Kidney (tissue), 14 donors: Measurements from ENCODE around the gene KCTD5. TPM values are rescaled to one million over a fixed set of nuclear protein-coding genes. Genes with fewer than 3 reads are reported as not detected.
A peak's percentile ranks its signal among the peaks of the same experiment; 100 is the strongest.

ENCODE experiments used
- DNase-seq, 5 donors: peaks; one replicate each; pipeline ENCODE4 v3.0.0-alpha.2; 2013 to 2020
- FAIRE-seq: peaks from 2 replicates; lab custom pipeline; 2012; peaks lifted over from hg19 to GRCh38; lab: Jason Lieb, UNC
- H3K27ac ChIP-seq, 2 donors: one replicate each; pipeline ENCODE4 v1.7.0; 2013; ENCODE audit warnings: low read depth in 2 of 2, low read length in 2 of 2, inconsistent platforms in 1 of 2
- H3K27me3 ChIP-seq: one replicate; pipeline ENCODE4 v1.7.1; 2013; ENCODE audit warnings: low read length, inconsistent platforms; ENCODE audit not compliant: control insufficient read depth, insufficient read depth
- H3K36me3 ChIP-seq, 3 donors: one replicate each; pipeline versions ENCODE4 v1.7.0 to v1.7.1; 2013; ENCODE audit warnings: low read length in 3 of 3, control low read depth in 1 of 3, inconsistent platforms in 1 of 3; ENCODE audit not compliant: insufficient read depth in 3 of 3, control insufficient read depth in 2 of 3
- H3K4me1 ChIP-seq, 3 donors: one replicate each; pipeline versions ENCODE4 v1.7.0 to v1.7.1; 2013; ENCODE audit warnings: low read length in 3 of 3, inconsistent platforms in 1 of 3, low read depth in 1 of 3; ENCODE audit not compliant: control insufficient read depth in 2 of 3, insufficient read depth in 2 of 3
- H3K4me3 ChIP-seq, 3 donors: one replicate each; pipeline versions ENCODE4 v1.7.0 to v1.8.1; 2013; ENCODE audit warnings: low read length in 3 of 3, control low read depth in 1 of 3, inconsistent platforms in 1 of 3
- H3K9ac ChIP-seq, 3 donors: one replicate each; pipeline versions ENCODE4 v1.7.0 to v1.7.1; 2013; ENCODE audit warnings: low read length in 3 of 3, control low read depth in 1 of 3, inconsistent platforms in 1 of 3
- H3K9me3 ChIP-seq, 3 donors: one replicate each; pipeline versions ENCODE4 v1.7.0 to v1.7.1; 2013; ENCODE audit warnings: low read length in 3 of 3, control low read depth in 1 of 3, inconsistent platforms in 1 of 3; ENCODE audit not compliant: control insufficient read depth in 2 of 3, insufficient read depth in 1 of 3
- CTCF ChIP-seq: IDR thresholded peaks from 3 replicates; pipeline ENCODE4 v1.5.1; 2012; ENCODE audit warnings: mild to moderate bottlenecking, moderate library complexity, borderline replicate concordance; ENCODE audit not compliant: insufficient read depth; ENCODE audit errors: extremely low read depth
- intact Hi-C: fragments of 100-400 bp; cut with DNase I; formaldehyde crosslinking; loops from one replicate; pipeline ENCODE4 v1.11.1; 2022
- polyA plus RNA-seq: library from polyadenylated mRNA; stranded (reverse); fragments of 350-450 nt; fragmentation: Illumina TruSeq; extraction: RNeasy Lipid Tissue Mini Kit (QIAGEN cat#74804); gene quantifications from one replicate; pipeline ENCODE4 v1.2.3, GENCODE V29; 2014; ENCODE audit warnings: low read depth, low replicate concordance; ENCODE audit not compliant: insufficient read depth
- total RNA-seq: library from RNA; stranded (reverse); fragmentation: NEBNext Ultra II Directional; extraction: Animal tissue kit (Norgen Biotek cat#: 25700); gene quantifications from one replicate; pipeline ENCODE4 v1.2.1, GENCODE V29; 2021
- donor health status: control.
- donor health status: control.
- donor health status: control.
- donor health status: control.
- donor health status: control.
- donor health status: DM: yes; HTN: yes; CAD: no.
- donor health status: Normal renal cell carcinoma (clear cell type).

KCTD5 gene
- total and polyA plus RNA-seq, 2 donors from 2014 or later = 12.8 to 19.9 TPM

GRCh38 chr16:2728034-2728433 lies 45.7 kb downstream of the KCTD5 start:
- Histone ChIP-seq H3K27me3 (no peaks in the 10 kb centered on the region), H3K9me3 (no peaks in the 10 kb centered on the region), H3K4me1 (no peaks in the 10 kb centered on the region), H3K36me3 (no peaks in the 10 kb centered on the region), H3K27ac (no peak overlapping the region), H3K9ac (no peak overlapping the region), H3K4me3 (no peak overlapping the region)
- intact Hi-C loops = no loop called here
- FAIRE-seq (no peak), DNase-seq (no peak)
- no peak for TF ChIP-seq CTCF

GRCh38 chr16:2734844-2735515 lies 52.7 kb downstream of the KCTD5 start:
- Histone ChIP-seq H3K9me3 (no peaks in the 10 kb centered on the region), H3K36me3 (no peaks in the 10 kb centered on the region), H3K9ac (no peak overlapping the region), H3K27ac (no peak overlapping the region), H3K27me3 (no peaks in the 10 kb centered on the region), H3K4me3 (no peak overlapping the region), H3K4me1 (no peaks in the 10 kb centered on the region)
- FAIRE-seq (no peak), DNase-seq (no peak)
- intact Hi-C loops = no loop called here
- TF ChIP-seq CTCF = no peak

- H3K27me3 ChIP-seq = no peaks in the 10 kb centered on the region
- no peaks in the 10 kb centered on the region for H3K9me3 ChIP-seq
- no peak overlapping the region for H3K4me3 ChIP-seq
- no peak overlapping the region for H3K9ac ChIP-seq
- intact Hi-C loops = no loop called here
- no peak for TF ChIP-seq CTCF
- no peaks in the 10 kb centered on the region for H3K36me3 ChIP-seq
- H3K4me1 ChIP-seq = no peaks in the 10 kb centered on the region
- no peak overlapping the region for H3K27ac ChIP-seq
- FAIRE-seq (no peak), DNase-seq (peak in 1 of 5 donors; percentile 20)
Observed at GRCh38 chr16:2736476-2737237, 54.3 kb downstream of the KCTD5 start.
